Hepatocyte (in vitro differentiated cells): ENCODE results near the gene C11orf42. TPM values are rescaled to one million over a fixed set of nuclear protein-coding genes. Genes with fewer than 3 reads are reported as not detected.
A peak's percentile ranks its signal among the peaks of the same experiment; 100 is the strongest.

ENCODE experiments used
- DNase-seq: peaks from one replicate; pipeline ENCODE4 v3.0.0-alpha.2; 2016; ENCODE audit warnings: low spot score
- H2AFZ ChIP-seq: fragments of 200-600 bp; sonication (generic); 2 replicates; pipeline ENCODE4 v1.6.0; 2016; ENCODE audit warnings: antibody characterized with exemption, mild to moderate bottlenecking
- H3K27ac ChIP-seq: fragments of 200-600 bp; sonication (generic); 2 replicates; pipeline ENCODE4 v1.5.1; 2016; ENCODE audit warnings: mild to moderate bottlenecking
- H3K27me3 ChIP-seq: fragments of 200-600 bp; sonication (generic); 2 replicates; pipeline ENCODE4 v1.6.1; 2016
- H3K36me3 ChIP-seq: fragments of 200-600 bp; sonication (generic); replicated peaks from 2 replicates; pipeline ENCODE4 v1.5.1; 2016; ENCODE audit warnings: low read depth; ENCODE audit not compliant: insufficient read depth
- H3K4me1 ChIP-seq: fragments of 200-600 bp; sonication (generic); 2 replicates; pipeline ENCODE4 v1.5.1; 2016; ENCODE audit warnings: mild to moderate bottlenecking, moderate library complexity; ENCODE audit not compliant: insufficient read depth
- H3K4me2 ChIP-seq: fragments of 200-600 bp; sonication (generic); 2 replicates; pipeline ENCODE4 v1.6.0; 2016
- H3K4me3 ChIP-seq: fragments of 200-600 bp; sonication (generic); 2 replicates; pipeline ENCODE4 v1.5.1; 2016; ENCODE audit warnings: mild to moderate bottlenecking
- H3K79me2 ChIP-seq: fragments of 200-600 bp; sonication (generic); 2 replicates; pipeline ENCODE4 v1.6.0; 2017; ENCODE audit warnings: mild to moderate bottlenecking
- H3K9me2 ChIP-seq: fragments of 200-600 bp; sonication (generic); replicated peaks from 2 replicates; pipeline ENCODE4 v1.6.0; 2017; ENCODE audit warnings: mild to moderate bottlenecking; ENCODE audit not compliant: insufficient read depth
- H3K9me3 ChIP-seq: fragments of 200-600 bp; sonication (generic); 2 replicates; pipeline ENCODE4 v1.5.1; 2016; ENCODE audit warnings: low read depth, mild to moderate bottlenecking
- H4K20me1 ChIP-seq: fragments of 200-600 bp; sonication (generic); 2 replicates; pipeline ENCODE4 v1.6.0; 2016; ENCODE audit warnings: mild to moderate bottlenecking; ENCODE audit not compliant: insufficient read depth, poor library complexity, severe bottlenecking
- EZH2 ChIP-seq: fragments of 200-600 bp; sonication (generic); IDR thresholded peaks from 2 replicates; pipeline ENCODE4 v1.6.1; 2016; ENCODE audit warnings: antibody characterized with exemption, mild to moderate bottlenecking, borderline replicate concordance
- EZH2phosphoT487 ChIP-seq: fragments of 200-600 bp; sonication (generic); IDR thresholded peaks from one replicate; pipeline ENCODE4 v1.6.1; 2018; ENCODE audit warnings: antibody characterized with exemption, mild to moderate bottlenecking, low read depth, moderate library complexity; ENCODE audit not compliant: unreplicated experiment, severe bottlenecking
- WGBS: methylation state at CpG from one replicate; pipeline ENCODE4 v1.1.6; 2016; ENCODE audit warnings: low lambda C conversion rate; ENCODE audit errors: missing lambda C conversion rate; 5-methylcytosine and 5-hydroxymethylcytosine counted together
- polyA plus RNA-seq: library from polyadenylated mRNA; unstranded; fragments of >200 nt; fragmentation: Nextera tagmentation; extraction: Ambion mirVana; gene quantifications from 2 replicates; pipeline ENCODE4 v1.2.1, GENCODE V29; 2016
- total RNA-seq: library from RNA; depleted of rRNA; stranded (reverse); fragments of >200 nt; gene quantifications from 2 replicates; pipeline ENCODE4 v1.2.3, GENCODE V29; 2014
- TF ChIP-seq, protein P1 (sequence below): fragments of 200-600 bp; sonication (generic); IDR thresholded peaks from 2 replicates; pipeline ENCODE4 v1.5.1; 2016; ENCODE audit warnings: antibody characterized with exemption, mild to moderate bottlenecking; ENCODE audit not compliant: poor library complexity

The C11orf42 gene
- total and polyA plus RNA-seq, 2 experiments from 2014 or later, result not detected

GRCh38 chr11:6234387-6235107, 29.2 kb downstream of the C11orf42 start, which contains the start of gene FHIP1B:
FHIP1B (minus strand) TSS chr11:6234636; CDS start chr11:6224516, 10,120 bp downstream.
- 2% methylated on average over 58 of the region's 62 CpGs for WGBS
- peak within 1 kb of the TSS; percentile 81 for H2AFZ ChIP-seq
- H3K9me3 ChIP-seq, result no peaks in the 10 kb centered on the region
- no peaks in the 10 kb centered on the region for H4K20me1 ChIP-seq
- H3K27me3 ChIP-seq, result no peaks in the 10 kb centered on the region
- H3K27ac ChIP-seq, result peak within 1 kb of the TSS; percentile 91
- H3K79me2 ChIP-seq, result peaks cover 40% of the 10 kb centered on the region
- H3K36me3 ChIP-seq, result no peaks in the 10 kb centered on the region
- peak within 1 kb of the TSS; percentile 85 for H3K4me2 ChIP-seq
- TF ChIP-seq EZH2phosphoT487 (no peak), EZH2 (no peak)
- TF ChIP-seq, protein P1, sequence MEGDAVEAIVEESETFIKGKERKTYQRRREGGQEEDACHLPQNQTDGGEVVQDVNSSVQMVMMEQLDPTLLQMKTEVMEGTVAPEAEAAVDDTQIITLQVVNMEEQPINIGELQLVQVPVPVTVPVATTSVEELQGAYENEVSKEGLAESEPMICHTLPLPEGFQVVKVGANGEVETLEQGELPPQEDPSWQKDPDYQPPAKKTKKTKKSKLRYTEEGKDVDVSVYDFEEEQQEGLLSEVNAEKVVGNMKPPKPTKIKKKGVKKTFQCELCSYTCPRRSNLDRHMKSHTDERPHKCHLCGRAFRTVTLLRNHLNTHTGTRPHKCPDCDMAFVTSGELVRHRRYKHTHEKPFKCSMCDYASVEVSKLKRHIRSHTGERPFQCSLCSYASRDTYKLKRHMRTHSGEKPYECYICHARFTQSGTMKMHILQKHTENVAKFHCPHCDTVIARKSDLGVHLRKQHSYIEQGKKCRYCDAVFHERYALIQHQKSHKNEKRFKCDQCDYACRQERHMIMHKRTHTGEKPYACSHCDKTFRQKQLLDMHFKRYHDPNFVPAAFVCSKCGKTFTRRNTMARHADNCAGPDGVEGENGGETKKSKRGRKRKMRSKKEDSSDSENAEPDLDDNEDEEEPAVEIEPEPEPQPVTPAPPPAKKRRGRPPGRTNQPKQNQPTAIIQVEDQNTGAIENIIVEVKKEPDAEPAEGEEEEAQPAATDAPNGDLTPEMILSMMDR, result no peak
- DNase-seq, result peak; percentile 100
- no peaks in the 10 kb centered on the region for H3K9me2 ChIP-seq
- peak within 1 kb of the TSS; percentile 41 for H3K4me3 ChIP-seq
- peaks cover 9% of the 10 kb centered on the region for H3K4me1 ChIP-seq

DNA sequence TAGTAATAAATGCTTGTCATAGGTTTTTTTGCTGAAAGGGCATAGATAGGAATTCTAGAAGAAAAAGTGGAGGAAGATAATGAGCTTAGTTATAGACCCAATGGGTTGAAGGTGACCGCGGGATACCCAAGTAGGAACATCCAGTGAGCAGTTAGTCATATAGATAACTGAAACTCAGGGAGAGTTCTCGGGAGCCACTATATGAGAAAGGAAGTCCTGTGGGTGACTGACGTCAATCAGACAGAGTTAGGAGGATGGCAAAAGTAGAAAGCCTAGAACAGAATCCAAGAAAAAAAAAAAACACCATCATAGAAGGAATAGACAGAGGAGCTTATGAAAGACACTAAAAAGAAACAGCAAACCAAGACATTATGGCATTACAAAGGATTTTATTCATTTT, 31.9 kb downstream of the C11orf42 start:
- H3K36me3 ChIP-seq, result no peaks in the 10 kb centered on the region
- no peak overlapping the region for H3K4me3 ChIP-seq
- WGBS, result 88% methylated on average over 4 of the region's 4 CpGs
- no peak overlapping the region for H3K4me2 ChIP-seq
- H3K27me3 ChIP-seq, result no peaks in the 10 kb centered on the region
- H3K4me1 ChIP-seq, result peaks cover 9% of the 10 kb centered on the region
- H3K79me2 ChIP-seq, result peaks cover 19% of the 10 kb centered on the region
- no peaks in the 10 kb centered on the region for H4K20me1 ChIP-seq
- no peak for DNase-seq
- H3K9me2 ChIP-seq, result no peaks in the 10 kb centered on the region
- no peak overlapping the region for H2AFZ ChIP-seq
- no peaks in the 10 kb centered on the region for H3K9me3 ChIP-seq
- no peak overlapping the region for H3K27ac ChIP-seq
- no peak for TF ChIP-seq EZH2phosphoT487
- no peak for TF ChIP-seq EZH2
- TF ChIP-seq, protein P1, result no peak

GRCh38 chr11:6237761-6238302, 32.5 kb downstream of the C11orf42 start:
- Histone ChIP-seq H3K4me1 (peaks cover 9% of the 10 kb centered on the region), H2AFZ (no peak overlapping the region), H3K9me2 (no peaks in the 10 kb centered on the region), H3K4me3 (no peak overlapping the region), H3K9me3 (no peaks in the 10 kb centered on the region), H3K79me2 (peaks cover 13% of the 10 kb centered on the region), H3K27ac (peak overlapping the region; percentile 33), H3K36me3 (no peaks in the 10 kb centered on the region), H4K20me1 (no peaks in the 10 kb centered on the region), H3K4me2 (no peak overlapping the region), H3K27me3 (no peaks in the 10 kb centered on the region)
- TF ChIP-seq EZH2phosphoT487, result no peak
- TF ChIP-seq EZH2, result no peak
- TF ChIP-seq, protein P1, result no peak
- WGBS, result 86% methylated on average over 5 of the region's 5 CpGs
- DNase-seq, result no peak
